ENCODE data around the gene SNCAIP. TPM values are rescaled to one million over a fixed set of nuclear protein-coding genes. Genes with fewer than 3 reads are reported as not detected.

Gene SNCAIP
- total RNA-seq, 4 donors from 2014 or later, result 2.4 to 6.5 (median 4.0) TPM

DNA sequence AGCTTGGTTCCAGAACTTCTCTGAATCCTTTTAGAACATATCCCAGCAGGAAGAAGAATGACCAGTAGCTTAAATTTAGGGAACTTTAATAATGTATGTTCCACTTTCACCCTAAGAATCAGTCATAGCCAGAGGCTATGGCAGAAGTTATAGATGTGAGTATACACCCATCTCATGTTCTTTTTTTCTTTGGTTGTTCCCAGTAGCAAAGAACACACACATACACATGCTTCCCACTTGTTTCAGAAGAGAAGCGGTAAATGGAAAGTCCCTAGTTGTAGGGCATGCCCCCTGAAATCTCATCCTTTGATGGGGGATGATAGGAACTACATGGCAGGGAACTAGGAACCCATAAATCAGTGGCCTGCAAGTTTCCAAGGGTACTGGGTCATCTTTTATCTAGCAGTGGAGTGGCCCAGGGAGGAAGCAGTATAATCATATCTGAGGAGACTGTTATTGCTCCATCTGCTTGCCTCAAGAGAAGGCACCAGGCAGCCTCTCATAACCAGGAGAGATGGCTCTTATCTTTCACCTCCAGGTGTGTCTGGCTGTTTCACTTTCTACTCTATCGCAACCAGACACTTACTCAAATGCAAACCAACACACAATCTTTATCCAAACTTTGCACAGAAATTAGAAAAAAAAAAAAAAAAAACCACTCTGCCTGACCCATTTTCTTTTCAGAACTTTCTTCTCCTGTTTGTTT is 109.5 kb downstream of the SNCAIP start:
- Histone ChIP-seq H3K4me3 (no peak overlapping the region), H3K27ac (no peak overlapping the region), H3K36me3 (no peaks in the 10 kb centered on the region), H3K27me3 (no peaks in the 10 kb centered on the region), H3K4me1 (peaks cover 6% of the 10 kb centered on the region), H3K9me3 (no peaks in the 10 kb centered on the region)
- DNase-seq (ENCODE audit: low spot score in 2 of 2), result no peak
- 92% methylated on average over 2 of the region's 2 CpGs for WGBS
- TF ChIP-seq CTCF (IDR thresholded peaks at IDR 0.05) (no peak), EP300 (IDR thresholded peaks at IDR 0.05) (no peak), POLR2AphosphoS5 (IDR thresholded peaks at IDR 0.05) (no peak), POLR2A (IDR thresholded peaks at IDR 0.05) (no peak)

DNA sequence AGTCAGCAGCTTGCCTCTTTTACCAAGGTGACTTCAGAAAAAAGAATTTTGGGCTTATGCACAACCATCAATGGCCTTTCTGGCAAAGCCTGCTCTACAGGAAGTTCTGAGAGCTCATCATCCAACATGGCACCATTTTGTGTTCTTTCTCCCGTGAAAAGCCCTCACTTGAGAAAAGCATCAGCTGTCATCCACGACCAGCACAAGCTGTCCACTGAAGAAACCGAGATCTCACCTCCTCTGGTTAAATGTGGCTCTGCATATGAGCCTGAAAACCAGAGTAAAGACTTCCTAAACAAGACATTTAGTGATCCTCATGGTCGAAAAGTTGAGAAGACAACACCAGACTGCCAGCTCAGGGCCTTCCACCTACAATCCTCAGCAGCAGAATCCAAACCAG is 111.2 kb downstream of the SNCAIP start:
- Histone ChIP-seq H3K9me3 (no peaks in the 10 kb centered on the region), H3K36me3 (no peaks in the 10 kb centered on the region), H3K27me3 (no peaks in the 10 kb centered on the region), H3K4me3 (no peak overlapping the region), H3K4me1 (peaks cover 6% of the 10 kb centered on the region), H3K27ac (no peak overlapping the region)
- no peak for DNase-seq (ENCODE audit: low spot score in 2 of 2)
- TF ChIP-seq POLR2AphosphoS5 (IDR thresholded peaks at IDR 0.05) (no peak), CTCF (IDR thresholded peaks at IDR 0.05) (no peak), EP300 (IDR thresholded peaks at IDR 0.05) (no peak), POLR2A (IDR thresholded peaks at IDR 0.05) (no peak)
- WGBS, result 92% methylated on average over 4 of the region's 4 CpGs

GRCh38 chr5:122424132-122424531 is 112.1 kb downstream of the SNCAIP start:
- Histone ChIP-seq H3K4me1 (peaks cover 6% of the 10 kb centered on the region), H3K27me3 (no peaks in the 10 kb centered on the region), H3K36me3 (no peaks in the 10 kb centered on the region), H3K27ac (no peak overlapping the region), H3K4me3 (no peak overlapping the region), H3K9me3 (no peaks in the 10 kb centered on the region)
- TF ChIP-seq POLR2A (IDR thresholded peaks at IDR 0.05) (no peak), CTCF (IDR thresholded peaks at IDR 0.05) (no peak), EP300 (IDR thresholded peaks at IDR 0.05) (no peak), POLR2AphosphoS5 (IDR thresholded peaks at IDR 0.05) (no peak)
- no peak for DNase-seq (ENCODE audit: low spot score in 2 of 2)
- 27% methylated on average over 1 of the region's 1 CpG for WGBS

DNA sequence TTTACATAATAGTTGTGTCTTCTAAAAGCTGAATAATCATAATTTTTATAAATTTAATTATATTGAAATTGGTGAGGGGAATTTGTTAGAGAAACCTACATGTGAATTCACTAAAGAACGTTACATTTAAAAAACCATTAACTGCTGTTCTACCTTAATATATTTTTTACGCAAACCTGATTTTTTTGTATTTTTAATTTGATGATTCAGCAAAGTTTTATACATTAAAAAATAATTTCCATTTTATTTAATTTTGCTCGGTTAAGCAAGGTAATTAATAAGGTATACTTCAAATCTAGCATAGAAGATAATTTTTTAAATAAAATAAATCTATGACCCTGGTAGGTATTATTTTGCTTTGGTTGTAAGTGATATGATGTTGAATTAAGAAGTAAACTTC is 114.3 kb downstream of the SNCAIP start:
- no peak for DNase-seq (ENCODE audit: low spot score in 2 of 2)
- Histone ChIP-seq H3K4me1 (peaks cover 6% of the 10 kb centered on the region), H3K27ac (no peak overlapping the region), H3K9me3 (no peaks in the 10 kb centered on the region), H3K4me3 (no peak overlapping the region), H3K36me3 (no peaks in the 10 kb centered on the region), H3K27me3 (no peaks in the 10 kb centered on the region)
- TF ChIP-seq CTCF (IDR thresholded peaks at IDR 0.05), result no peak
- no peak for TF ChIP-seq EP300 (IDR thresholded peaks at IDR 0.05)
- no peak for TF ChIP-seq POLR2A (IDR thresholded peaks at IDR 0.05)
- no peak for TF ChIP-seq POLR2AphosphoS5 (IDR thresholded peaks at IDR 0.05)
- 78% methylated on average over 3 of the region's 3 CpGs for WGBS

DNA sequence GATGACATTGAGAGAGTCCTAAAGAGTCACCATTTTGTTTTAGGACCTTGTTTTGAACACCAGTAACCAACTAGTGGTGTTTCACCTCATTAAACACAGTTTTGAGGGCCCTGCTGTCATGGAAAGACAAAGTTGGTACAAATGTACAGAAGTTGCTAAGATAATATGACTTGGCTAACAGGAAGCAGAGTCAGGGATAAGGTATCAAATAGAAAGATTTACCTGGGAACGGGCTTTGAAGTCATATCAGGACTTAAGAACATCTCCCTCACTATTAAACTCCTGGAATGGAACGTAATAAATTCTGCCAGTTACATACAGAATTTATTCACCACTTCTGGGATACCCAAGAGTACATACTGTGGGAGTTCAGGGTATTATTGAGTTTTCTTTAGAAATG is 115.6 kb downstream of the SNCAIP start:
- TF ChIP-seq EP300 (IDR thresholded peaks at IDR 0.05), result no peak
- H3K4me3 ChIP-seq, result no peak overlapping the region
- peaks cover 6% of the 10 kb centered on the region for H3K4me1 ChIP-seq
- no peaks in the 10 kb centered on the region for H3K36me3 ChIP-seq
- 96% methylated on average over 2 of the region's 2 CpGs for WGBS
- DNase-seq (ENCODE audit: low spot score in 2 of 2), result no peak
- no peaks in the 10 kb centered on the region for H3K27me3 ChIP-seq
- H3K9me3 ChIP-seq, result no peaks in the 10 kb centered on the region
- no peak overlapping the region for H3K27ac ChIP-seq

All from suprapubic skin (tissue), 4 donors.